Ishikawa (cell line): ENCODE measurements around the gene TEX48.

ENCODE experiments used
- CEBPB ChIP-seq: IDR thresholded peaks from 2 replicates; pipeline ENCODE4 v1.6.1; 2012
- CREB1 ChIP-seq: IDR thresholded peaks from 2 replicates; pipeline ENCODE4 v1.6.1; 2012; ENCODE audit warnings: low read depth
- EGR1 ChIP-seq: IDR thresholded peaks from 2 replicates; pipeline ENCODE4 v1.6.1; 2012
- EP300 ChIP-seq: IDR thresholded peaks from 2 replicates; pipeline ENCODE4 v1.6.1; 2012; ENCODE audit warnings: borderline replicate concordance
- FOXM1 ChIP-seq: IDR thresholded peaks from 2 replicates; pipeline ENCODE4 v1.6.1; 2012; ENCODE audit warnings: low read depth, borderline replicate concordance
- MAX ChIP-seq: IDR thresholded peaks from 2 replicates; pipeline ENCODE4 v1.6.1; 2012
- NFIC ChIP-seq: IDR thresholded peaks from 2 replicates; pipeline ENCODE4 v1.6.1; 2012
- RAD21 ChIP-seq: IDR thresholded peaks from 2 replicates; pipeline ENCODE4 v1.6.1; 2012; ENCODE audit warnings: low read depth
- TAF1 ChIP-seq: IDR thresholded peaks from 2 replicates; pipeline ENCODE4 v1.6.1; 2012; ENCODE audit warnings: low read depth, mild to moderate bottlenecking
- TCF12 ChIP-seq: IDR thresholded peaks from 2 replicates; pipeline ENCODE4 v1.6.1; 2012; ENCODE audit warnings: low read depth
- TEAD4 ChIP-seq: IDR thresholded peaks from 2 replicates; pipeline ENCODE4 v1.6.1; 2012
- YY1 ChIP-seq: IDR thresholded peaks from 2 replicates; pipeline ENCODE4 v1.6.1; 2012; ENCODE audit warnings: low read depth
- ZBTB7A ChIP-seq: IDR thresholded peaks from 2 replicates; pipeline ENCODE4 v1.6.1; 2012; ENCODE audit warnings: low read depth
- TF ChIP-seq, protein P1 (sequence below): IDR thresholded peaks from 2 replicates; pipeline ENCODE4 v1.6.1; 2012; ENCODE audit warnings: low read depth, mild to moderate bottlenecking
- TF ChIP-seq, protein P2 (sequence below): IDR thresholded peaks from 2 replicates; pipeline ENCODE4 v1.6.1; 2012

TEX48 gene

GRCh38 chr9:114681594-114682332, at the start of gene TEX48:
TSS of gene TEX48 (minus strand) at chr9:114682192. CDS start at chr9:114671723, 10,469 bp downstream.
- TF ChIP-seq TCF12 (no peak), RAD21 (peak; percentile 87), EGR1 (0 out of 2 replicates have a peak, but pooled peaks have one; percentile 7)

- TF ChIP-seq CREB1 (no peak), YY1 (no peak), TAF1 (no peak), EGR1 (no peak), TEAD4 (no peak), NFIC (no peak), CEBPB (no peak), ZBTB7A (no peak), FOXM1 (no peak), TCF12 (no peak)
- TF ChIP-seq, protein P1, sequence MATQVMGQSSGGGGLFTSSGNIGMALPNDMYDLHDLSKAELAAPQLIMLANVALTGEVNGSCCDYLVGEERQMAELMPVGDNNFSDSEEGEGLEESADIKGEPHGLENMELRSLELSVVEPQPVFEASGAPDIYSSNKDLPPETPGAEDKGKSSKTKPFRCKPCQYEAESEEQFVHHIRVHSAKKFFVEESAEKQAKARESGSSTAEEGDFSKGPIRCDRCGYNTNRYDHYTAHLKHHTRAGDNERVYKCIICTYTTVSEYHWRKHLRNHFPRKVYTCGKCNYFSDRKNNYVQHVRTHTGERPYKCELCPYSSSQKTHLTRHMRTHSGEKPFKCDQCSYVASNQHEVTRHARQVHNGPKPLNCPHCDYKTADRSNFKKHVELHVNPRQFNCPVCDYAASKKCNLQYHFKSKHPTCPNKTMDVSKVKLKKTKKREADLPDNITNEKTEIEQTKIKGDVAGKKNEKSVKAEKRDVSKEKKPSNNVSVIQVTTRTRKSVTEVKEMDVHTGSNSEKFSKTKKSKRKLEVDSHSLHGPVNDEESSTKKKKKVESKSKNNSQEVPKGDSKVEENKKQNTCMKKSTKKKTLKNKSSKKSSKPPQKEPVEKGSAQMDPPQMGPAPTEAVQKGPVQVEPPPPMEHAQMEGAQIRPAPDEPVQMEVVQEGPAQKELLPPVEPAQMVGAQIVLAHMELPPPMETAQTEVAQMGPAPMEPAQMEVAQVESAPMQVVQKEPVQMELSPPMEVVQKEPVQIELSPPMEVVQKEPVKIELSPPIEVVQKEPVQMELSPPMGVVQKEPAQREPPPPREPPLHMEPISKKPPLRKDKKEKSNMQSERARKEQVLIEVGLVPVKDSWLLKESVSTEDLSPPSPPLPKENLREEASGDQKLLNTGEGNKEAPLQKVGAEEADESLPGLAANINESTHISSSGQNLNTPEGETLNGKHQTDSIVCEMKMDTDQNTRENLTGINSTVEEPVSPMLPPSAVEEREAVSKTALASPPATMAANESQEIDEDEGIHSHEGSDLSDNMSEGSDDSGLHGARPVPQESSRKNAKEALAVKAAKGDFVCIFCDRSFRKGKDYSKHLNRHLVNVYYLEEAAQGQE: no peak
- TF ChIP-seq, protein P2, sequence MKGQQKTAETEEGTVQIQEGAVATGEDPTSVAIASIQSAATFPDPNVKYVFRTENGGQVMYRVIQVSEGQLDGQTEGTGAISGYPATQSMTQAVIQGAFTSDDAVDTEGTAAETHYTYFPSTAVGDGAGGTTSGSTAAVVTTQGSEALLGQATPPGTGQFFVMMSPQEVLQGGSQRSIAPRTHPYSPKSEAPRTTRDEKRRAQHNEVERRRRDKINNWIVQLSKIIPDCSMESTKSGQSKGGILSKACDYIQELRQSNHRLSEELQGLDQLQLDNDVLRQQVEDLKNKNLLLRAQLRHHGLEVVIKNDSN: no peak
These were observed 49.7 kb upstream of the TEX48 start for GRCh38 chr9:114731701-114732100.

DNA sequence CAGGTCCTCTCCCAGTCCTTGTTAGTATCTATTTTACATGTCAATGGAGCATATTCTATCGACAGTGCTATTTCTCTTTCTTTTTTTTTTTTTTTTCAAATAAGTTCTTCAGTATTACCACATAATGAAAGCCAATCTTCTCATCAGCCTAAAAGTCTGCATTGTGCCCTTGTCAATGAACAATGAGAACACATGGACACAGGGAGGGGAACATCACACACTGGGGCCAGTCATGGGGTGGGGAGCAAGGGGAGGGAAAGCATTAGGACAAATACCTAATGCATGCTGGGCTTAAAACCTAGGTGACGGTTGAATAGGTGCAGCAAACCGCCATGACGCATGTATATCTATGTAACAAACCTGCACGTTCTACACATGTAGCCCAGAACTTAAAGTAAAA, 47.7 kb upstream of the TEX48 start:
- TF ChIP-seq TEAD4: no peak
- no peak for TF ChIP-seq YY1
- TF ChIP-seq, protein P1: no peak
- TF ChIP-seq MAX: no peak
- TF ChIP-seq RAD21: no peak
- no peak for TF ChIP-seq CREB1
- no peak for TF ChIP-seq CEBPB
- TF ChIP-seq, protein P2: no peak
- TF ChIP-seq FOXM1: no peak
- no peak for TF ChIP-seq TAF1
- no peak for TF ChIP-seq EP300

DNA sequence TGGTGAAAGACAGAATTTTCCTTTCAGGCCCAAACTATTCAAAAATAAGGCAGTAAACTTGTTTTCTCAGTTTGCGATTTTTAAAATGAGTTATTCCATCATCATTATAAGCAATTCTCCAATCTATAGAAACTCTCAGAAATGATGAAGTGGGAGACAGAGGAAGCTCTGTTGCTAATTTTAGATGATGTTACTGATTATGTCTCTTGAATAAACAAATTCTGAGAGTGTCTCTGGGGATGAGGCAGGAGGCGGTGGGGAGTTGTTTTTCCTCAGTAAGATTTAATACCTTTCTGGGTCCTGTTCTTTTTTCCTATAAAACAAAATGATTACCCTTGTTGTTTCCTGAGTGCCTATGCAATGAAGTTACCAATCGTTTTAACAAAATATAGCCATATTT, 43.9 kb upstream of the TEX48 start:
- TF ChIP-seq TCF12 (no peak), NFIC (no peak), EGR1 (no peak), FOXM1 (no peak), RAD21 (no peak), ZBTB7A (no peak), YY1 (no peak), TAF1 (no peak), EP300 (no peak), TEAD4 (no peak), CREB1 (no peak), MAX (no peak)
- TF ChIP-seq, protein P2: no peak
- TF ChIP-seq, protein P1: no peak
